Immature natural killer cell (primary cell): ENCODE results near the gene BCKDHA. TPM values are rescaled to one million over a fixed set of nuclear protein-coding genes. Genes with fewer than 3 reads are reported as not detected.

Experiments
- DNase-seq, 3 donors: peaks; one replicate each; pipeline ENCODE4 v3.0.0; 2022; ENCODE audit warnings: mixed read lengths in 1 of 3
- H3K27ac Mint-ChIP-seq, 6 donors: one replicate each; pipeline ENCODE4 v1.8.0; 2020; ENCODE audit warnings: mixed read lengths in 6 of 6, mild to moderate bottlenecking in 5 of 6, inconsistent platforms in 4 of 6, moderate library complexity in 3 of 6
- H3K27me3 Mint-ChIP-seq, 3 donors: one replicate each; pipeline ENCODE4 v1.8.0; 2020 to 2021; ENCODE audit warnings: low read depth in 3 of 3, mild to moderate bottlenecking in 3 of 3, mixed read lengths in 3 of 3, moderate library complexity in 3 of 3, inconsistent platforms in 1 of 3
- H3K36me3 Mint-ChIP-seq, 3 donors: one replicate each; pipeline ENCODE4 v1.8.0; 2020; ENCODE audit warnings: mixed read lengths in 3 of 3, inconsistent platforms in 2 of 3, mild to moderate bottlenecking in 2 of 3
- H3K4me1 Mint-ChIP-seq, 2 donors: one replicate each; pipeline ENCODE4 v1.8.0; 2020; ENCODE audit warnings: inconsistent platforms in 2 of 2, mild to moderate bottlenecking in 2 of 2, mixed read lengths in 2 of 2, moderate library complexity in 1 of 2
- H3K4me3 Mint-ChIP-seq, 5 donors: one replicate each; pipeline ENCODE4 v1.8.0; 2020; ENCODE audit warnings: mild to moderate bottlenecking in 5 of 5, mixed read lengths in 5 of 5, inconsistent platforms in 3 of 5, moderate library complexity in 3 of 5
- H3K9me3 Mint-ChIP-seq, 6 donors: one replicate each; pipeline ENCODE4 v1.8.0; 2020; ENCODE audit warnings: mild to moderate bottlenecking in 6 of 6, mixed read lengths in 6 of 6, inconsistent platforms in 4 of 6, moderate library complexity in 3 of 6
- polyA plus RNA-seq, 3 donors: library from polyadenylated mRNA; unstranded; fragments of 300-500 nt; fragmentation: Illumina TruSeq; gene quantifications; one replicate each; pipeline ENCODE4 v1.2.3, GENCODE V29; 2021

Gene BCKDHA
- polyA plus RNA-seq = 10 to 100 TPM; 70.8 to 76.9 (median 75.5) TPM

DNA sequence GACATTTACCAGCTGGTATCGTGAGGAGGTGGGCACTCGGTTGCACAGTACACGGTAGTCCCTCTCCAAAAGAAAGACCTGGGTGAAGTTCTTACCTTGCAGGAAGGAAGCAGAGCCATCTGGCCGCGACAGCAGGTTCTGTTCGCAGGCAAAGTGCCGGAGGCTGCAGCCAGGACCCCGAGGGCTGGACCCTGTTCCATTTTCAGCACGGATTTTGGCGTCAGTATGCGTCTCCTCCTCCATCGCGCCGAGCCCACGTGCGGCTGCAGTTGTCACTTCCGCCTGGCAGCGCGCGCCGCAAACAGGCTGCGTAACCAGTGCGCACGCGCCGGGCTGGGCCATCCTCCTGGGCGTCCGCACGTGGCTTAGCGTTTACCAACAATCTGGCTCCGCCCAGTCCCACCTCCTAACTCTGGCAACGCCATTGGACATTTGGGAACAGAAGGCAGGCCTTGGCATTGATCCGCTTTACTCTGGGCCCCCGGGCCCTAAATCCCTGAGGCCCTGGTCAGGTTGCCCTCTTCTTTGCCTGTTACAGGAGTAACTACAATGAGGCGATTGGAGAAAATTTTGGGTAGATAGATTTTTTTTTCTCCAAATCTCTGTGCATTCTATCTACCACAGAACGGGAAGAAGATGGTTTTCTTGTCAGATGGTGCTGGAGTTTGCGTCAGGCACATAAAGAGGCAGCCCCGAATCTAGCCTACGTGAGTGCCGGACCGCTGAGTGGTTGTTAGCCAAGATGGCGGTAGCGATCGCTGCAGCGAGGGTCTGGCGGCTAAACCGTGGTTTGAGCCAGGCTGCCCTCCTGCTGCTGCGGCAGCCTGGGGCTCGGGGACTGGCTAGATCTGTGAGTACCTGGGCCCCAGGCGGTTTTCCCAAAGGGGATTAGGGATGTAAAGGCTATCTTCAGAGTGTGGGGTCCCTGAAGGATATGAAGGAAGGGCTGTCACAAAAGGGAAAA is at the start of gene BCKDHA, which contains the start of gene EXOSC5:
Gene BCKDHA, plus strand, starts transcription at position 733 of the 964 bp plus-strand sequence. Its CDS starts 10 bp downstream, at position 743.
Gene EXOSC5, minus strand, starts transcription at position 274 of the 964 bp plus-strand sequence. Its CDS starts 31 bp downstream, at position 243.
- Mint-ChIP-seq H3K27ac (peak within 1 kb of the TSS; percentile 100), H3K9me3 (no peaks in the 10 kb centered on the region)
- peak; percentile 99 to 100 (median 100) for DNase-seq

DNA sequence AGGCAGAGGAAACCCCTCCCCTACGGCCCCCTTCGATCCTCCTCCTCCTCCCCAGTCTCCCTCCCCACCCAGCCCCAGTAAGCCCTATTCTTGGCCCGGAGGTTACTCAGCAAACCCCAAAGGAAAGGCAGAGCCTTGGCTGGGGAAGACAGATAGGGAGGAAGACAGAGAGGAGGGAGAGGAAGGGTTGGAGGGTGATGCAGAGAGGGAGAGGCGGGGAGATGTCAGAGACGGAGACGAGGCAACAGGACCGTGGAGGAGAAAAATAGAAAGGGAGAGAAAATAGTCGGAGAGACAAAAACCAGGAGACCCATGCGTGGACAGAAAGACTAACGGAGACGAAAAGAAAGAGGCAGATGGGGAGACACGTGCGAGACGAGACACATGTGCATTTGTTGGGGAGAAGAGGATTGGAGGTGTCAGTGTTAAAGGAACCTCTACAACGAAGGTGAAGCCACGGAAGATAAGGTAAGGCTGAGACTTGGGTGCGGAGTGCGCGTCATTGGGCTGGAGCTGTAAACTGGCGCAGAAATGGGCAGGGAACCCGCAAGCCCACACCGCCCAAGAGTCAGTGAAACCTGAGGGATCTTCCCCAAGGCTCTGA is 46.8 kb upstream of the BCKDHA start:
- Mint-ChIP-seq H3K4me1 (peaks cover 48 to 49% of the 10 kb centered on the region in 2 donors), H3K4me3 (peak overlapping the region; percentile 98 to 100 (median 100)), H3K27me3 (peaks cover 53 to 82% (median 57%) of the 10 kb centered on the region in 3 donors), H3K27ac (peak overlapping the region; percentile 97 to 100 (median 99)), H3K36me3 (peaks cover 11 to 24% (median 17%) of the 10 kb centered on the region in 3 donors), H3K9me3 (peaks cover 0 to 4% (median 0%) of the 10 kb centered on the region in 6 donors)
- DNase-seq = peak in 2 of 3 donors; percentile 41 to 44

More for the DNA sequence above, at the start of gene BCKDHA, which contains the start of gene EXOSC5:
- H3K27me3 Mint-ChIP-seq = peaks cover 0 to 11% (median 8%) of the 10 kb centered on the region in 3 donors
- H3K4me3 Mint-ChIP-seq = peak within 1 kb of the TSS; percentile 95 to 99 (median 97)
- peaks cover 37 to 57% of the 10 kb centered on the region in 2 donors for H3K4me1 Mint-ChIP-seq
- H3K36me3 Mint-ChIP-seq = peaks cover 0 to 4% (median 0%) of the 10 kb centered on the region in 3 donors

DNA sequence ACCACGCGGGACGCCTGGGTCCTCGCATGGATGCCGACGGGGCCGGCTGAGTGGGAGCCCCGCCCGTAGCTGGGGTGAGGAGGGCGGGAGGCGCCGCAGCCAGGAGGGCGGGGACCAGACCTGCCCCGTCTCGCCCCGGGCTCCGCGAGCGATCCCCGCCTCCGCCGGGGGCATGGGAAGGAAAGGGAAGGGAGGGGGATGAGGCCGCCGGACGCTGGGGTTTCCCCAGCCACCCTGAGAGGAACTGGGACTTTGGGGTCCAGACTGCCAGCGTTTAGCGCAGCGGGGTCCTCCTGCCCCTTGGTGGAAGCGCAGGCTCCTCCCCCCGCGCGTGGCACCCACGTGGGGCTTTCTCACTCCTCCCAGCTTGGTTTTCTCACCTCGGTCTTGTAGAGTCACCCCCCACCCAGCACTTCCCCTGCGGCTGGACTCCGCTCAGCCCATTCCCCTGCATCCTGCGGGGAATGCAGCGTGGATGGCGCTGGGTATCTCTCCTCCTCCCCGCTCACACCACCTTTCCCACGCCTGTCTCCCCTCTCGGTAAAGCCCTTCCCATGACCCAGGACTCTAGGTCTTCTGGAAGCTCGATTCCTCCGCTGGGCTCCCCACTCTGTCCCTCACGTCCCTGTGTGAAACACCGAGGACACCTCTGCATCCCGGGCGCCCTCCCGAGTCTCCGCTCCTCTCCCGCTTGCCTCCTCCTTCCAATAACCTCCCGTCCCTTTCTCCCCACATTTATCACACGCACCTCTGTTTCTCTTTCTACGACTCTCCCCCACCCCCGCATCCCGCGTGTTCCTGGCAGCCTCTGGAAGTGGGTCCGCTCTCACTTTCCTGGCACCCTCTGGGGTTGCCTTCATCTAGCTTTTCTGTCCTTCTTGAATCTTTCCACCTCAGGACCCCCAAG is 46.0 kb upstream of the BCKDHA start:
- Mint-ChIP-seq H3K27ac (peak overlapping the region; percentile 97 to 100 (median 99)), H3K4me3 (peak overlapping the region; percentile 98 to 100 (median 100)), H3K27me3 (peaks cover 52 to 77% (median 53%) of the 10 kb centered on the region in 3 donors), H3K36me3 (peaks cover 8 to 19% (median 13%) of the 10 kb centered on the region in 3 donors), H3K4me1 (peaks cover 50 to 51% of the 10 kb centered on the region in 2 donors), H3K9me3 (peaks cover 0 to 4% (median 0%) of the 10 kb centered on the region in 6 donors)
- DNase-seq = peak; percentile 96 to 98 (median 96)

DNA sequence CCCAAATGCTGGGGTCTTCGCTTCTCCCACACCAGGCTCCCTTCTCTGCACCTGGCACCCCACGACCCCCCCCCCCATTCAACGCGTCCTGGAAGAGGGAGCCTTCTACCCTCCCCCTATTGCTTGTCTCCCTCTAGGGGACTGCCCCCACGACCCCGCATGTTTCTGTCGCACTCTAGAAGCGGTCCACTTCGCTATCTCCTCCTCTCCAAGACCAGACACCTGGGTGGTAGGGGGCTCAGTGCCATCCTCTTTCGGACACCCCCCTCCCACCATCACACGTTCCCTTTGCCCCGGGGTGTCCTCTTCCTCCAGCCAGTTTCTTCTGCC is 45.4 kb upstream of the BCKDHA start:
- Mint-ChIP-seq H3K4me1 (peaks cover 54 to 56% of the 10 kb centered on the region in 2 donors), H3K4me3 (peak overlapping the region; percentile 98 to 100 (median 100)), H3K9me3 (peaks cover 0 to 4% (median 0%) of the 10 kb centered on the region in 6 donors)

DNA sequence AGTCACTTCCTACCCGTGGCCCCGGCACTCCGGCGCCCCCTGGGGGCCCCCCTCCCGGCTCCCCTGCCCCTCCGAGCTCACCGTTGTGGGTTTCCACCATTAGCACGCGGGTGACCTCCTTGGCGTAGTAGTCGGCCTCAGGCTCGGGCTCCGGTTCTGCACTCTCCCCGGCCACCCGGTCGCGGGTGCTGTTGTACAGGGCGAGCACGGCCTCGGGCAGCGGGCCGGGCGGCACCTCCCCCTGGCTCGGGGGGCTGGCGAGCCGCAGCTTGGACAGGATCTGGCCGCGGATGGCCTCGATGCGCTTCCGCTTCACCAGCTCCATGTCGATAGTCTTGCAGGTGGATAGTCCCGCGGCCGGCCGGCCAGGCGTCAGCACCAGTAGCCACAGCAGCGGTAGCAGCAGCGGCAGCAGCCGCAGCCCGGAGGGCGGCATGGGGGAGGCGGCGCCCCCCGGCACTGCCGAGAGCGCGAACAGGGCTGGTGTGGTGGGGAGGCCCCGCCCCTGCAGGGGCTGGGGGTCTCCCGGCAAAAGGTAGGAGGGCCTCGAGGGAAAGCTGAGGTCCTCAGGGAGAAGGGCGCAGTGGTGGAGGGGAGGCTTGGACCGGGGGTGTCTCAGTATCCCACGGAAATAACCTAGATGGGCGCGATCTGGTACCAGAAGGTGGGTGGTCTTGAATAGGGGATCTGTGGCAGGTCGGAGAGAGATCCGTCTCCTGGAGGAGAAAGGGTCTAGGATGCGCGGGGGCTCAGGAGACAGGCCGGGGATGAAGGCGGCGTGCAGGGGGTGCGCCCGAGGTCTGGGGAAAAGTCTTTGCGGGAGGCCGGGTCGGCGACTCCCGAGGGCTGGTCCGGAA is 44.8 kb upstream of the BCKDHA start:
- H3K4me3 Mint-ChIP-seq = peak overlapping the region; percentile 98 to 100 (median 100)

More for the DNA sequence above, 45.4 kb upstream of the BCKDHA start:
- H3K27ac Mint-ChIP-seq = peak overlapping the region; percentile 95 to 100 (median 99)
- no peak for DNase-seq
- H3K27me3 Mint-ChIP-seq = peaks cover 51 to 76% (median 52%) of the 10 kb centered on the region in 3 donors
- H3K36me3 Mint-ChIP-seq = peaks cover 8 to 16% (median 13%) of the 10 kb centered on the region in 3 donors

DNA sequence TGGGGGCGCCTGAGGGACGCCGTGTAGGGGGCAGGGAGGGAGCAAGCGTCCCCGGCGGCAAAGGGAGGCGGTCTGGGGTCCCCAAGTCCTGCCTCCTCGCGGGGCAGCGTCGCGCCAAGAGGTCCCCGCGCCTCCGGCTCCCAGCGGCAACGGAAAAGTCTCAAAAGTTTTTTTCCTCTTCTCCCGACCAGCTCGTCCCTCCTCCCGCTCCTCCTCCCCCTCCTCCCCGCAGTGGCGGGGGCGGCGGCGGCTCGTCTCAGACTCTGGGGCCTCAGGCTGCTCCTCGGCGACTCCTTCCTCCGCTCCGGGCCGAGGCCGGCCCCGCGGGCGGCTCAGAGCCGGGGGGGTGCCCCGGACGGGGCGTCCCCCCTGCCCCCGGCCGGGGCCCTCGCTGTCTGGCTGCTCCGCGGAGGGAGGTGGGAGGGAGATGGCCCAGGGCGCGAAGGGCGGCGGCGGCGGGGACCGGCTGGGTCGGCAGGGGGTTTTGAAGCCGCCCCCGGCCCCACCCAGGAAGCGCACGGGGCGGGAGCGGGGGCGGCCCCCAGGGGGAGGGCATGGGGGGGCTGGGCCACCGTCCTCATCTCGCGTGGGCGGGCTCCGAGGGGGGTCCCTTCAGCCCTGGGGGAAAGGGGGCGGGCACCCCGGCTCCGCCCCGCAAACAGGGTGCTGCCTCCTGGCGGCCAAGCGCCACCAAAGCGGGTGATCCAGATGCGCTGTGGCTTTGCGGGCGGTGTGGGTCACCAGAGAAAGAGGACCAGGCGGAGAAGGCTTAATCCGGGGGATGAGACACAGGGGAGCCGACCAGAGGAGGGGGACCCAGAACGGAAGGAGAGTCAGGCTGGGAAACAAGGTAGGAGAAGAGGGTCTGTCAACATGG is 43.9 kb upstream of the BCKDHA start, which contains the start of gene TGFB1:
Gene TGFB1, minus strand, starts transcription at position 457 of the 877 bp plus-strand sequence. CDS start 878 bp downstream, outside the sequence.
- Mint-ChIP-seq H3K27ac (peak within 1 kb of the TSS; percentile 95 to 100 (median 99)), H3K9me3 (peaks cover 0 to 4% (median 0%) of the 10 kb centered on the region in 6 donors), H3K36me3 (peaks cover 3 to 11% (median 9%) of the 10 kb centered on the region in 3 donors), H3K4me3 (peak within 1 kb of the TSS; percentile 98 to 100 (median 100)), H3K4me1 (peaks cover 53 to 58% of the 10 kb centered on the region in 2 donors), H3K27me3 (peaks cover 41 to 66% (median 46%) of the 10 kb centered on the region in 3 donors)
- peak; percentile 94 to 97 (median 96) for DNase-seq

More for the DNA sequence above, 44.8 kb upstream of the BCKDHA start:
- peaks cover 53 to 58% of the 10 kb centered on the region in 2 donors for H3K4me1 Mint-ChIP-seq
- peaks cover 8 to 16% (median 13%) of the 10 kb centered on the region in 3 donors for H3K36me3 Mint-ChIP-seq
- H3K9me3 Mint-ChIP-seq = peaks cover 0 to 4% (median 0%) of the 10 kb centered on the region in 6 donors
- peak; percentile 82 to 85 (median 85) for DNase-seq
- peaks cover 47 to 73% (median 52%) of the 10 kb centered on the region in 3 donors for H3K27me3 Mint-ChIP-seq
- peak overlapping the region; percentile 95 to 100 (median 99) for H3K27ac Mint-ChIP-seq

DNA sequence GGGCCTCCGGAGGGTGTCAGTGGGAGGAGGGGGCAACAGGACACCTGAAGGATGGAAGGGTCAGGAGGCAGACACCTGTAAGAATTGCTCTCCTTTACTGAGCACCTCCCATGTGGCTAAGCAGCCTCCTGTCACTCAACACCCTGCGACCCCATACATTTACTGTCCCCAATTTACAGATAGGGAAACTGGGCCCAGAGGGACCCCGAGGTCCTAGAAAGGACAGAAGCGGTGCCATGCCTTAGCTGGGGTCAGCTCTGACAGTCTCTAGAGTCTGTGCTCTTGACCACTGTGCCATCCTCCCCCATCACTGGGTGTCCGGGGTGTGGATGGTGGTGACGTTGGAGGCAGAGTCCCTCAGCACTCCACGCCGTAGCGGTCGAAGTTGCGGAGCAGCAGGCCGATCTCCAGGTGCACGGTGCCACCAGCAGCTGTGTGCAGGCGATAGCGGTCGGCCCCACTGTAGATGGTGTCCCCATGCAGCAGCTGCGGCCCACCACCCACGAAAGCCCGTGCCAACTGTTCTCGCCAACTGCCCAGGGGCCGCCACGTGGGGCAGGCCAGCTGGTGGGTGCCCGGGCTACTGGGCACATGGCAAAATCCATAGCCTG is 43.2 kb upstream of the BCKDHA start:
- DNase-seq = no peak
- Mint-ChIP-seq H3K4me1 (peaks cover 46 to 50% of the 10 kb centered on the region in 2 donors), H3K36me3 (peaks cover 0 to 6% (median 4%) of the 10 kb centered on the region in 3 donors), H3K27ac (peak overlapping the region; percentile 93 to 99 (median 96)), H3K4me3 (peak overlapping the region; percentile 77 to 100 (median 83)), H3K27me3 (peaks cover 34 to 58% (median 38%) of the 10 kb centered on the region in 3 donors), H3K9me3 (peaks cover 0 to 4% (median 0%) of the 10 kb centered on the region in 6 donors)

DNA sequence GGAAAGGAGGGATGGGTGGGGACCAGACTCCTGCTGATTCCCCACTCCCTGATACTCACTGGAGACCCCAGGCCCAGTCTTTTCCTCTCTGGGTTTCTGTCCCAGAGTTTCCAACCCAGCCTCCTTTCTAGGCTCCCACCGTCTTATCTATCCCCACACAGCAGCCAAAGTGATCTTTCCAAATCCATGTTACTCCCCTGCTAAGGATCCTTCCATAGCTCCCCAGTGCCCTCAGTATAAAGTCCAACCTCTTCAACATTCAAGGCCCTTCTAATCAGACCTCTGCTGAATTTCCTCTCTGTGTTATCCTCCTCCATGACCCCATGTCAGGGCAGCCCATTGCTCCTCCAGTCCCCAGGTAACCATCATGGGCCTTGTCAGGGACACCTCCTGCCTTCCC is 42.6 kb upstream of the BCKDHA start:
- H3K4me3 Mint-ChIP-seq = peak overlapping the region in 3 of 5 donors; percentile 3 to 58 (median 22)

DNA sequence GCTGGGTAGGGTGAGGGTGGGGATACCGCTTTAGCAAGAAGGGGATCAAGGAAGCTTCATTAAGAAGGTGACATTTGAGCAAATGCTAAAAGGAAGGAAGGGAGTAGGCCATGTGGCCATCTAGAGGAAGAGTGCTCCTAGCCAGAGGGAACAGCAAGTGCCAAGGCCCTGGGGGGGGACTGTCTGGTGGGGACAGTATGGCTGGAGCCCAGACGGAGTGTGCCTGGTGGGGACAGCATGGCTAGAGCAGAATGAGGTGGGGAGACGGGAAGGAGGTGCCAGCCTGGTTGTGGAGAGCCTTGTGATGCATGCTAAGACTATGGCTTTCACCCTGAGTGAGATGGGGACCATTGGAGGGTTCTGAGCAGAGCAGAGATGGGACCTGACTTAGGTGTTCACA is 41.8 kb upstream of the BCKDHA start:
- H3K36me3 Mint-ChIP-seq = peaks cover 0 to 3% (median 0%) of the 10 kb centered on the region in 3 donors
- DNase-seq = no peak
- H3K4me1 Mint-ChIP-seq = peaks cover 37 to 42% of the 10 kb centered on the region in 2 donors
- peaks cover 28 to 46% (median 33%) of the 10 kb centered on the region in 3 donors for H3K27me3 Mint-ChIP-seq
- H3K27ac Mint-ChIP-seq = peak overlapping the region in 5 of 6 donors; percentile 71 to 89 (median 87)
- no peak overlapping the region for H3K4me3 Mint-ChIP-seq
- H3K9me3 Mint-ChIP-seq = peaks cover 0 to 4% (median 0%) of the 10 kb centered on the region in 6 donors

More for the DNA sequence above, 42.6 kb upstream of the BCKDHA start:
- Mint-ChIP-seq H3K36me3 (peaks cover 0 to 4% (median under 1%) of the 10 kb centered on the region in 3 donors), H3K9me3 (peaks cover 0 to 4% (median 0%) of the 10 kb centered on the region in 6 donors), H3K27me3 (peaks cover 32 to 53% (median 35%) of the 10 kb centered on the region in 3 donors), H3K27ac (peak overlapping the region; percentile 71 to 89 (median 86)), H3K4me1 (peaks cover 40 to 45% of the 10 kb centered on the region in 2 donors)
- DNase-seq = no peak

DNA sequence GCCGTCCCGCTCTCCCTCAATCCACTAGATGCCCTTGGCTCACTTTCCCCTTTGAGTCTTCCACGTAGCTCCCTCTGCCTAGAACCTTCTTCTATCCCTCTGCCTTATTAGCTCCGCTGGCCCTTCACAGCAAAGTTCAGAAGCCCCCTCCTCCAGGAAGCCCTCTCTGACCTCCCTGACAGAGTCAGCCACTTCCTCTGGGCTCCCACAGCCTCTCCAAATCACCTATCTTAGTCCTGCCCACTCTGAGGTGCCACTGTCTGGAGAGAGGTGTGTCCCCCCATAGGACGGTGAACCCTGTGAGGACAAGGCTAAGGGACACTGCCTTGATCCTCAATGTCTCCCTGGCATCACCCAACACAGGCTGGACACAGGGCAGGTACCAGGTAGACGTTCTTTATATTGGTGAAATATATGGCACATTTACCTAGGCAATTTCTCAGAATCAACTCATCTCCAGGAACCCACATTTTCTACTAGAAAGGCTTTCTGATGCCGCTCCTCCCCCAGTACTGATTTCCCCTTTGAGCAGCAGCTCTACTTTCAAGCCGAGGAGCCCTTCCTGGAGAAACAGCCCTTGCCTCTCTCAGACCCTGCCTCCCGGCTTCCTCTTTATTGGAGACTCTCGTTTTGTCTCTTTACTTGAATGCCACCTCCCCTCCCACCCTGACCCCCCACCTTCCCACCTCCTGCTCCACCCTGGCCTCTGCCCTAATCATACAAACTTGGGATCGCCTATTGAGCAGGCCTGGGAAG is 40.5 kb upstream of the BCKDHA start:
- Mint-ChIP-seq H3K36me3 (no peaks in the 10 kb centered on the region), H3K4me3 (no peak overlapping the region), H3K27me3 (peaks cover 16 to 32% (median 19%) of the 10 kb centered on the region in 3 donors), H3K4me1 (peaks cover 34 to 42% of the 10 kb centered on the region in 2 donors), H3K9me3 (peaks cover 0 to 2% (median 0%) of the 10 kb centered on the region in 6 donors), H3K27ac (peak overlapping the region in 4 of 6 donors; percentile 36 to 88 (median 48))
- DNase-seq = no peak
